Activated CD4-positive, CD25-positive, alpha-beta regulatory T cell treated with anti-CD3 and anti-CD28 coated beads, Interleukin-2, amount 50 U/mL, for 72 hours (primary cell): Measurements from ENCODE around the gene GLDC.
"Not testable (repeated sequence)": the region's sequence is repeated elsewhere in the genome, so short reads cannot be mapped to it uniquely, and the experiment has no call there.

Experiments
- DNase-seq: peaks from one replicate; pipeline ENCODE4 v3.0.0; 2021

The GLDC gene

GRCh38 chr9:6562871-6563430 is 82.6 kb downstream of the GLDC start:
- no peak for DNase-seq

DNA sequence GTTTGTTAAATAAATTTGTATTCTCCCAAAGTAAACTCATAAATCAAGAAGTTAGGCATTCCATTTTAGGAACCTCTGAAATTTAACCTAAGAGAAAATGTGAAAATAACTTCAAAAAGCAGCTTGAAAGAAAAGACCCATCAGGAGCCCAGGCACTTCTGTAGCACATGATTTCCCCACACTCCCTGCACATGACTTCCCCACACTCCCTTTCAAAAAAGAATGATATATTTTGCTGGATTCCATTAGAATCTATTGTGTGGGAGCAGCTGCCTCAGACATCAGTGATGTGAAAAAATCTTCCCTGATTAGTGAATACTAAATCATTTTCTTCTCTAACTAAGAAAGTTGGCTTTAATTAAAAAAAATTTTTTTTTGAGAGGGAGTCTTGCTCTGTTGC is 83.3 kb downstream of the GLDC start:
- no peak for DNase-seq

GRCh38 chr9:6557883-6558616 is 87.5 kb downstream of the GLDC start:
- DNase-seq, result no peak

- no peak for DNase-seq
Observed at GRCh38 chr9:6553866-6554265, 91.7 kb downstream of the GLDC start.

DNA sequence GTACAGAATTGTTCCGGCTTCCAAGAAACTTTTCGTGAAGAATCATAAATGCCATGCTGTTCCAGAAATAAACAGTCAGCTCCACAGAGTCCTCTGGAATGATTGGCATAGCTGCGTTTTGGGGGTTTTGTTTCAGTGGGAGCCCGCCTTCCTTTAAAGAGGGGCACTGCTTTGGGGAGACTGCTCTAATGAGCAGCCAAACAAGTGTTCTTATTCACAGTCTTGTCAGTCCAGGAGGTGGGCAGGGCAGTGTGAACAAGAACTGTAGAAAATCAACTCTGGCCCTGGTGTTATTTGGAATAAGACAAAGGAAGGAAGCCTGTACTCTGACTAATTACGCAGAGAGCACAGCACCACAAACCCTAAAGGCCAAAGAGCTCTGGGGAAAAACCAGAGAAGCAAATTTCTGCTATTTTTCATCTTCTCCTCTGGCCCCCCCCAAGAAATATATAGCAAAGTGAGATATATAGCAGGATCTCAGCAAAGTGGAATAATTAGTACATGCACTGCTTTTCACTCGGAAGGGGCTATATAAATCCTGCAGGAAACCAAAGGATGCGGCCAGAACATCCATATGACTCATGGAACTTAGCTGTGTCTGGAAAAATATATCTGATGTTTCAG is 92.9 kb downstream of the GLDC start:
- no peak for DNase-seq

DNA sequence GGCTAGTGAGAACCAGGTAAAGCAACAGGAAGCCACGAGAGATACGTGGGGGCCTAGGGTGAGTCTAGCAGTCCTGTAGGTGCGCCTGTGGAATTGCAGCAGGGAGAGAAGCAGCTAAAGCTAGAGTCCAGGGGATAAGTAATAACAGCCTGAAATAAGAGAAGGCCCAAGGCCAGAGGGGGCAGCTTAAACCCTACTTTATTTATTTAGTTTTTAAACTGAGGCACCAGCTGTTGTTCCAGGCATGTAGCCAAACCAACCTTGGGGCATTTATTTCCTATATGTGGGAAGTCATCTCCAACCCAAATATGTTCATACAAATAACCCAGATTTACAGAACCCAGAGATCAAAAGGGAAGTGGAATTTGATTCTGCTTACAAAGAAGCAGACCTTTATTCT is 93.5 kb downstream of the GLDC start:
- DNase-seq, result no peak

- no peak for DNase-seq
Observed at GRCh38 chr9:6551136-6551535, 94.4 kb downstream of the GLDC start.

- DNase-seq, result no peak
Observed at GRCh38 chr9:6549106-6549800, 96.3 kb downstream of the GLDC start.

- no peak for DNase-seq
Observed at GRCh38 chr9:6545017-6545691, 100.4 kb downstream of the GLDC start.

- DNase-seq, result no peak
Observed at GRCh38 chr9:6543204-6543603, 102.3 kb downstream of the GLDC start.

- DNase-seq, result not testable (repeated sequence)
Observed at GRCh38 chr9:6542617-6543016, 102.9 kb downstream of the GLDC start.

DNA sequence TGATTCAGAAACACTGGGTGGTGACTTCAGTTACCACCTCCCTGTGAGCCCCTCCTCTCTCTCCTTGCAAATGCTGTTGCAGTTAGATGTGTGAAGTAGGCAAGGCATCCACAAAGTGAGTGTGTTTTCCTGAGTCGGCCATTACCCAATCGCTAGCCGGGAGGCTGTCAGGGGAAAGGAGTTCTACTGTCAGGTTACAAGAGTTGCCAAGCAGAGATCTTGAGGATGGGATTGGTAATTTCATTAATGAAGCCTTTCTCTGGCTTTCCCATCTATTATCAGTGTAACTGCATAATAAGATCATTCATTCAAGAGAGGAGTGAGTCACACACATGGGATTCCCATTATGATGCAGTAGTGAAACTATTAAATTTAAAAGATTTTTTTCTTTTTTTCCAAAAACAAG is 106.9 kb downstream of the GLDC start:
- DNase-seq, result no peak

DNA sequence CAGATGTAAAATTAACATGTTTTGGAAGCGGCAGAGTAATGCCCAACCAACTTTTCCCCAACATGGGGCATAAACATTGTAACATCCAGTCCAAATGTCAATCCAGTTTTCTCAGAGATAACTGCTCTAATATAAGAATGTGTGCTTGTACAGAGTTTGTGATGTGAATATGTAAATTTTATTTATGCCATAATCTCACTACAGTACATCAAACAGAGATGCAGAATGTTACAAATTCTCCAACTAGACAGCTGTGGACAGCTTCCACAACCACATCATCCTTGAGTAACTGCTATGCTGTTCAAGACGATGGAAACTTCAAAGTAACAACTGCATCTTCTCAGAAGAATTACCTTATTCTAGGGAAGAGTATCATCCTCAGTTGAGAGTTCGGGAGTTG is 109.9 kb downstream of the GLDC start:
- DNase-seq, result no peak

GRCh38 chr9:6525326-6526045 is 120.0 kb downstream of the GLDC start:
- no peak for DNase-seq

DNA sequence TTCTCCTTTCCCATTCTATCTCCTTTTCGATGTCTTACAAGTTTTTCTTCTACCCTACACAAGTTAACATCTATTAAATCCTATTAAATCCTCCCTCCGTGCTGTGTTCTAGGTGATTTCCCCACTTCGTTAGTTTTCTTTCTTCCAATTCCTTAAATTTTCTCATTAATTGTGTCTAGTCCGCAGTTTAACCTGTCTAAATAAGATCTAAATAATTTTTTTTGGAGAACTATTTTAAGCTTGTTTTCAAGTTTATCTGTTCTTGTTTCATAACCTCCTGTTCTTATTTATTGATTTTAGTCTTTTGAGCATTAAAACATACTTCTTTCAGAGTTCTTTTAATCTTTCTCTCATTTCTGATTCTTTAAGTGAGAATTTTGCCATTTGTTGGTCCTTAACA is 123.3 kb downstream of the GLDC start:
- DNase-seq, result no peak

GRCh38 chr9:6512085-6512657 is 133.4 kb downstream of the GLDC start:
- no peak for DNase-seq

- DNase-seq, result no peak
Observed at GRCh38 chr9:6506571-6506970, 139.0 kb downstream of the GLDC start.

- DNase-seq, result no peak
Observed at GRCh38 chr9:6502399-6502798, 143.1 kb downstream of the GLDC start.

GRCh38 chr9:6501526-6502210 is 143.9 kb downstream of the GLDC start:
- DNase-seq, result no peak

DNA sequence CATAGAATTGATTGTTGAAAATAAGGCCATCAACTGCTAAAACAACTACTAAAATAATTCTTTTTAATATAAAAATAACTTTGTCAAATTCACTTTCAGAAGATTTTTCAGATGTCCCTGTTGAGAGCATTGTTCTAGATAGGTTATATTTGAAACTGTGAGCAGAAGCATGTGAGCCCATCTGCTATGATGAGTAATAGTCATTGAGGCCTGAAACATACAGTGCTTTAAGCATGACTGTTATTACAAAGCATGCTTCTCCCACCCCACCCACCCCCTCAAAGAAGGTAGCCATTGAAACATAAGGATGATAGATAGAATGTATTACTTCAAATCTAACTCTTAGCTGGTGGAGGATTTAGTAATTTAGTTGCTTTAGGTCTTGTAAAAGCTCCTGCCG is 146.5 kb downstream of the GLDC start:
- no peak for DNase-seq

GRCh38 chr9:6495466-6495865 is 150.1 kb downstream of the GLDC start:
- no peak for DNase-seq

- DNase-seq, result no peak
Observed at GRCh38 chr9:6490863-6491262, 154.7 kb downstream of the GLDC start.
